GM19035 (cell line): Measurements from ENCODE around the gene PTPN23.

Source experiments
- ATAC-seq: cut with Tn5 transposase; IDR thresholded peaks from one replicate; pipeline ENCODE4 v1.9.1; 2021; ENCODE audit not compliant: unreplicated experiment

PTPN23 gene

DNA sequence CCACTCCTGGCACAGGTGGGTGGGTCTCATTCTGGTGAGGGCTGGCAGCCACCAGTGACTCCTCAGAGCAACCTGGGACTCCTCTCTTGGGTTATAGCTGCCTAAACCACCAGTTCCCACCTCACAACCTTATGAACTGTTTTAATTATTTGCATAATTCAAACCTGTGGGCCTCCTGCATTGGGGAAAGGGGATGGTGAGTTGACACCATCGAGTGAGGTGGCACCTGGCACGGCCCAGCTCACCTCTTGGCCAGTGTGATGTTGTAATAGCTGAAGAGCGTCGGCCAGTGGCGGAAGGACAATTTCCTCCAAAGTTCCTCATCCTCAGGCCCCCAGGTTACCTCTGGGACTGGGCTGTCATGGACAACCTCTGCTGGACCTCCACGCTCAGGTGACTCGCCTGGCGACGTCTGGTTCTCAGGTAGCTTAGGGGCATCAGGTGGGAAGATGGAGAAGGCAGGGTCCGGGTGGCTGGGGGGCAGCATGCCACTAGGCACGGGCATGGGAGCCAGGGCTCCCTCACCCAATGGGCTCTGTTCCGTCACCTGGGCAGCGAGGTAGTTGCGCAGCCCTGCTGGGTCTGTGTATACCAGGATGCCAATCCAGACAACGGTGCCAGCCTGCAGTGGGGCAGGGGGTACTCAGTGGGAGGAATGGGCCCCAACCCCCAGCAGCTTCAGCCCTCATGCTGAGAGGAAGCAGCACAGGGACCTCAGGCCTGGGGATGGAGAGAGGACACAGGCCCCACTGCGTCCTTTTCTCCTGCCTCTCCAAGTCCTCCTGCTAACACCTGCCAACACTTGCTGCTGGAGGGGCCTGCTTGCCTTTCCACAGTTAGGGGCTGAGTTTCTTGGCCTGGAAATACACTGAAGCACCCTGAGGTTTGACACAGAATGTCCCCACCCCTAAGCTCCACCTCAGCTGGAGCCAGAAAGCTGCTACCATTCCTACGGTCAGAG is 38.5 kb downstream of the PTPN23 start:
- ATAC-seq = no peak

DNA sequence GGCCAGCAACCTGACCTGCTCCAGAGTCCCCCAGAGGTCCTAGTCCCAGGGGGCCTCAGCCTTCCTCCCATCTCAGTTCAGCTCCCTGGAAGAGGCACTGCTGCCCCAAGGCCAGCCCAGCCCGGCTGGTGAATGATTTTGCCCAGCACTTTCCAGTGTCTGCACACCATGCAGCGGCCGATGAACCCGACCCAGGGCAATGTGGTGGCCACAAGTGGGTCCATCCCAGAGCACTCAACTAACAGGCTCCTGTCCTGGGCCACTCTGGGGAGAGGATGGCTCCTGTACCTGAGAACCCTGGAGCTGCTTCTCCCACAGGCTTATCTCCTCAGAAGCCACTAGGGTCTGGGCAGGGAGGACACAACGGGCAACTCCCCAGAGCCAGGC is 39.2 kb downstream of the PTPN23 start:
- ATAC-seq = no peak

DNA sequence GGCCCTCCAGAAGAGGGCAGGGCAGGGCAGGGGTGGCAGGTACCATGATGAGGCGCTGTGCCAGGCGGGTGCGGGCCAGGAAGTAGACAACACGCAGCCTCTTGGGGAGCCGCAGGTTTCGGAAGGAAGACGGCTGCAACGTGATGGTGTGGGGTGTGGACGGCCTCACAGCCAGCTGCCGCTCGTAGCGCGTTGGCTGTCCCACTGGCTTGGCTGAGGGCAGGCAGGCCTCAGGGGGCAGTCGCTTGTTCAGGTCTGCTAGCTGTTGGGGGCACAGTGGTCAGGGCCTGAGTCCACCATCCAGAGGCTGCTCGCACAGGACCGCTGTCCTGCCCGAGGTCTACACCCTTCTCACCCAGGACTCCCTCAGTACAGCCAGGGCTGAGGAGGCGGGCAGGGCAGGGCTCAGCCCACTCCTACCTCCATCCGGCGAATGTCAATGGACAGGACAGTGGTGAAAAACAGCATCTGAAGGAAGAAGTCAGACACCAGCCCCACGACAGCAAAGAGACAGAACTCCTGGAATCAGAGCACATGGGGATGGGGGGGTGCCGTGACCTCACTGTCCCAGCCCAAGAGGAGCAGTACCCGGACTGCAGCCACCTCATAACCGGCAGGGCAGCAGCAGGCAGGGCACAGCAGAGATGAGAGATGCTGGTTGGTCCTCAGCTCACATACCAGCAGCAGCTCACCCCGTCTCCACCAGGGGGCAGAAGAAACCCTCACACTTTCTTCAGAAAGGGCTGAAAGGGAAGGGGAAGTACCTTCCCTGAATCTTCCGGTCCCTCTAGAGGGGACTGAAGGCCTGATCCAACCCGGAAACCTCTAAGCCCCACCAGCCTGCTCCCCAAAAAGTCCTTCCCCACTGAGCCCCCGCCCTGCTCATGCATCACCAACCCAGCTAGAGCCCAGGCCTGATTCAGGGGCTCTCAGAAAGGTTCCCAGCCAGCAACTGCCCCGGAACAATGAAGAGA is 40.0 kb downstream of the PTPN23 start:
- peak; percentile 68 for ATAC-seq

GRCh38 chr3:47421741-47422649 is 41.2 kb downstream of the PTPN23 start:
- ATAC-seq = no peak

DNA sequence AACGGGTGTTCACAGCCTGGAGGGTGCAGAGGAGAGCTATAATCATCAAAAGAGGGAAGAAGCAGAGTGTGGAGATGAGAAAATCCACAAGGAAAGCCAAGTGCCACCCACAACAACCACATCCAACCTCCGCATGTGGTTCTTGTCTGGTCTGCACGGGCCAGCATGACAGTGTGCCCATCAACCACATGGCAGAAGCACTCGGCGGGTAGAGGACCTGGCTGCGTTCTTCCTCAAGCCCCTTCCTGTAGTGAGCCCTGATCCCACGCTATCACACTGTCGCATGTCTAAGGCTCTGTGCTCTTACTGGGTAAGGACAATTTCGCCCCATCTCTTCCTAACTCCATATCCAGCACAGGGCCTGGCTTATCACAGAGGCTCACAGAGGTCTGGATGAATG is 41.9 kb downstream of the PTPN23 start:
- no peak for ATAC-seq

- no peak for ATAC-seq
Measured at GRCh38 chr3:47423548-47424145, 42.8 kb downstream of the PTPN23 start.

GRCh38 chr3:47424434-47425382 is 43.9 kb downstream of the PTPN23 start:
- no peak for ATAC-seq

DNA sequence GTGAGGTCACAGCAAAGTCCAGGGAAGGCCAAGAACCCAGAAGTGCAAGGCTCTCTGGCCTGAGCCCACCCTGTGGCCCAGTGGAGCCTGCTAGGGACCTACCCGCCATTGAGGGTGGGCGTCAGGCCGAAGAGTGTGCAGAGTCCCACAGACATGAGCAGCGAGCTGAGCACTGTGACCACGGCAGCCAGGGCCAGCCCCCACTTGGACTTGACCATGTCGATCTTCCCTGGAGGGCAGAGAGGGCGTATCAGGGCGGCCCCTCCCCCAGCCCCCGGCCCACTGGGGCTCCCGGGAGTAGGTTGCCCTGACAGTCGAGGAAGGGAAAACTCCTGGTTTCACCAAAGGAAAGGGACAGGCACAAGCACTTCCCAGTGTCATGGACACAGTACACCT is 44.6 kb downstream of the PTPN23 start:
- no peak for ATAC-seq

GRCh38 chr3:47425959-47426358 is 45.1 kb downstream of the PTPN23 start:
- ATAC-seq = no peak

DNA sequence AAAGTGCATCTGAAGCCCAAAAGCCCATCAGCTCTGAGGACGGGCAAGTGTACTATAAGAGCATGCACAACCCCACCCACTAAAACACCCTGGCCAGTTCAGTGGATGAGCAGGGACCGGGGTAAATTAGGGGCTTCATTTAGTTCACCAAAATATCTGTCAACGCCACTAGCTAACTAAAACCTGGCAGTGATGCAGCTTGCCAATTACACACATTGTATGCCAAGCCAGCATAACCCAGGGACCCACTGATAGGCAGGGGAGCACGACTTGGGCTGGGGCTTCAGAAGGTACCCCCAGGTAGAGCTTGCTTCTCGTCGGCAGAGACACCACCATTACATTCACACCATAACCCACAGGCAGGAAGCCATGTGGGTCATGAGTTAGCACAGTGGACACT is 47.0 kb downstream of the PTPN23 start:
- no peak for ATAC-seq

DNA sequence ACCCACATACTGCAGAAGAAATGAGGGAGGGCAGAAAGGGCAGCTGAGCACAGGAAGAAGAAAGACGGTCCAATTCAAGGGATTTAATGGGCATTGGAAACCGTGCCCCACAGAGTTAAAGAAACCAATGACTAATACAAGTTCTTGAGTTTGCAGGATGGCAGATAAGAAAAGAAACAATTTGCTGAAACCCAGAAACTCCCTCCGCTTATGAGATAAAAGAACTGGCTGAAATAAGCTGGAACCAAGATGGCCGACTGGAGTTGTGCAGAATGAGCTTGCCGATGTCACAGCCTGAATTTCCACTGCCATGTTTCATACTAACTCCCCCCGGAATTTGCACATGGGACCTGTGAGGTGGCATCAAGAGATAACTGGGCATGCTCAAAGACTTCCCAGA is 47.8 kb downstream of the PTPN23 start:
- no peak for ATAC-seq

DNA sequence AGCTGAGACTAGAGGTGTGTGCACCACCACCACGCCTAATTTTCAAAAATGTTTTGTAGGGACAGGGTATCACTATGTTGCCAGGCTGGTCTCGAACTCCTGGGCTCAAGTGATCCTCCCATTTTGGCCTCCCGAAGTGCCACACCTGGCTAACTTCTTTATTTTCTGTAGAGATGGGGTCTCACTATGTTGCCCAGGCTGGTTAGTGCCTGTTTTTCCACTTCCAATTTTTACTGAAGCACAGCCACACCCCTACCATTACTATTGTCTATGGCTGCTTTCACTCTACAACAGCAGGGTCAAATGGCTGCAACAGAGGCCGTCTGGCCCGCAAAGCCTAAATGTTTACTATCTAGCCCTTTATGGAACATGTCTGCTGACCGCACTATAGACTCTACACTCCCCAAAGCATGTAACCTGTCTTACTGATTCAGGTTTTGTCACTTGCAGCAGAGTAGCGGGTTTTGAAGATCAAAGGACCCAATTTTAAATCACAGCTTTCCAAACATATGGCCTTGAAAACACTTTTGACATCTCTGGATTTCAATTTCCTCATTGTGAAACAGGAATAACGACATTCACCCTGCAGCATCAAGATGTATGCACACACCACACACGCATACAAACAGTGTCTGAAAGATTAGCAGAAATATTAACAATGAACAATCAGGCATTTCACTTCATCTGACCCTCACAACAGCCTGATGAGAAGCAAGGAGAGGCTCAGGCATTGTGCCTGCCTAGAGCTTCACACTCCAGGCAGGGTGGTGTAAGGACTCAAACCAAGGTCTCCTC is 48.9 kb downstream of the PTPN23 start:
- ATAC-seq = no peak

- ATAC-seq = no peak
Measured at GRCh38 chr3:47430606-47431005, 49.8 kb downstream of the PTPN23 start.

GRCh38 chr3:47431225-47431624 is 50.4 kb downstream of the PTPN23 start:
- no peak for ATAC-seq

GRCh38 chr3:47432673-47433072 is 51.9 kb downstream of the PTPN23 start:
- no peak for ATAC-seq

DNA sequence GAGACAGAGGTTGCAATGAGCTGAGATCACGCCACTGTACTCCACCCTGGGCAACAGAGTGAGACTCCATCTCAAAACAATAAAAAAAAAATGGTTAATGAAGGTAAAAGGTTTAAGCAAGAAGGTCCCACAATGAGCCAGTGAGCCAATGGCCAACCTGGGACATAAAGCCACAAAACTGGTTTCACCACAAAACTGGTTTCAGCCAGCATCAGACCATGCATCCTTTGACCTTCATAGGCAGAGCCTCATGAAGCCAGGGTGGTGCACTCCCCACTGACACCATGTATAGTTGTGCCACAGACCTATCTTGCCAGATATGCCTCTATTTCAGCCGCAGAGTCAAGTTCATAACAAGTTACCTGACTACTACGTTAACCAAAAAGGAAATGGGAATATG is 53.0 kb downstream of the PTPN23 start:
- ATAC-seq = no peak

GRCh38 chr3:47434849-47435248 is 54.0 kb downstream of the PTPN23 start:
- no peak for ATAC-seq

GRCh38 chr3:47436180-47436579 is 55.4 kb downstream of the PTPN23 start:
- no peak for ATAC-seq
